ENCODE results near the gene FBLN7. TPM values are rescaled to one million over a fixed set of nuclear protein-coding genes. Genes with fewer than 3 reads are reported as not detected.

The FBLN7 gene
- total and polyA plus RNA-seq, 2 experiments from 2014 or later = 1.6 to 1.7 TPM

GRCh38 chr2:112195950-112196349 lies 57.8 kb downstream of the FBLN7 start:
- no peak for TF ChIP-seq EZH2 (IDR thresholded peaks at IDR 0.05; ENCODE audit: borderline replicate concordance)
- no peak for TF ChIP-seq EZH2phosphoT487 (IDR thresholded peaks at IDR 0.05; ENCODE audit: low read depth, severe bottlenecking, unreplicated experiment)
- TF ChIP-seq, protein P1, sequence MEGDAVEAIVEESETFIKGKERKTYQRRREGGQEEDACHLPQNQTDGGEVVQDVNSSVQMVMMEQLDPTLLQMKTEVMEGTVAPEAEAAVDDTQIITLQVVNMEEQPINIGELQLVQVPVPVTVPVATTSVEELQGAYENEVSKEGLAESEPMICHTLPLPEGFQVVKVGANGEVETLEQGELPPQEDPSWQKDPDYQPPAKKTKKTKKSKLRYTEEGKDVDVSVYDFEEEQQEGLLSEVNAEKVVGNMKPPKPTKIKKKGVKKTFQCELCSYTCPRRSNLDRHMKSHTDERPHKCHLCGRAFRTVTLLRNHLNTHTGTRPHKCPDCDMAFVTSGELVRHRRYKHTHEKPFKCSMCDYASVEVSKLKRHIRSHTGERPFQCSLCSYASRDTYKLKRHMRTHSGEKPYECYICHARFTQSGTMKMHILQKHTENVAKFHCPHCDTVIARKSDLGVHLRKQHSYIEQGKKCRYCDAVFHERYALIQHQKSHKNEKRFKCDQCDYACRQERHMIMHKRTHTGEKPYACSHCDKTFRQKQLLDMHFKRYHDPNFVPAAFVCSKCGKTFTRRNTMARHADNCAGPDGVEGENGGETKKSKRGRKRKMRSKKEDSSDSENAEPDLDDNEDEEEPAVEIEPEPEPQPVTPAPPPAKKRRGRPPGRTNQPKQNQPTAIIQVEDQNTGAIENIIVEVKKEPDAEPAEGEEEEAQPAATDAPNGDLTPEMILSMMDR (IDR thresholded peaks at IDR 0.05; ENCODE audit: poor library complexity) = no peak
- H3K36me3 ChIP-seq (replicated peaks; ENCODE audit: insufficient read depth, low read depth) = no peaks in the 10 kb centered on the region
- DNase-seq (ENCODE audit: low spot score) = no peak
- H3K27ac ChIP-seq = no peak overlapping the region
- no peaks in the 10 kb centered on the region for H3K79me2 ChIP-seq
- no peaks in the 10 kb centered on the region for H3K4me1 ChIP-seq (ENCODE audit: insufficient read depth)
- H2AFZ ChIP-seq = no peak overlapping the region
- no peaks in the 10 kb centered on the region for H3K9me3 ChIP-seq (ENCODE audit: low read depth)
- no peaks in the 10 kb centered on the region for H3K9me2 ChIP-seq (replicated peaks; ENCODE audit: insufficient read depth)
- no peaks in the 10 kb centered on the region for H3K27me3 ChIP-seq
- H4K20me1 ChIP-seq (ENCODE audit: insufficient read depth, poor library complexity, severe bottlenecking) = no peaks in the 10 kb centered on the region
- no peak overlapping the region for H3K4me3 ChIP-seq
- no peak overlapping the region for H3K4me2 ChIP-seq

DNA sequence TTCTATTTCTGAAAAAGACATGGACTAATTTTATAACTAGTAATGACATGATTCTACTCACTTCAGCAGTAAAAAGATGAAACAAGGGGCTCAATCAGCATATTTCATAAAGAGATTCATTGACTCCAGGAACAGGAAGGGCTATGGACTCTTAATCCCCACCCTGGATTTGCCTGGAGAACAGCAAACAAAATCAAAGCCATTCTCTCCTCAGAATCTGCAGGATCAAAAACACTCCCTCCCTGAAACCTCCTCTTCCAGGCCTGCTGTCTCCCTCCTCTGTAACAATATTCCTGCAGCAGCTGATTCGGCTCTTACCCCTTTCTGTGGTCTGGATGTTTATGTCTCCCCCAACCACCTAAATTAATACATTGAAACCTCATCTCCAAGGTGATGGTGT lies 59.7 kb downstream of the FBLN7 start:
- no peaks in the 10 kb centered on the region for H3K9me2 ChIP-seq (replicated peaks; ENCODE audit: insufficient read depth)
- H4K20me1 ChIP-seq (ENCODE audit: insufficient read depth, poor library complexity, severe bottlenecking) = no peaks in the 10 kb centered on the region
- H3K27me3 ChIP-seq = no peaks in the 10 kb centered on the region
- no peak overlapping the region for H3K27ac ChIP-seq
- H3K4me1 ChIP-seq (ENCODE audit: insufficient read depth) = no peaks in the 10 kb centered on the region
- no peaks in the 10 kb centered on the region for H3K9me3 ChIP-seq (ENCODE audit: low read depth)
- H3K36me3 ChIP-seq (replicated peaks; ENCODE audit: insufficient read depth, low read depth) = no peaks in the 10 kb centered on the region
- TF ChIP-seq EZH2phosphoT487 (IDR thresholded peaks at IDR 0.05; ENCODE audit: low read depth, severe bottlenecking, unreplicated experiment) = no peak
- no peak for TF ChIP-seq EZH2 (IDR thresholded peaks at IDR 0.05; ENCODE audit: borderline replicate concordance)
- TF ChIP-seq, protein P1 (IDR thresholded peaks at IDR 0.05; ENCODE audit: poor library complexity) = no peak
- no peak for DNase-seq (ENCODE audit: low spot score)
- H3K4me2 ChIP-seq = no peak overlapping the region
- WGBS (ENCODE audit: low lambda C conversion rate, missing lambda C conversion rate) = 15% methylated on average over 1 of the region's 1 CpG
- no peak overlapping the region for H3K4me3 ChIP-seq
- no peak overlapping the region for H2AFZ ChIP-seq
- H3K79me2 ChIP-seq = no peaks in the 10 kb centered on the region

- H3K4me1 ChIP-seq (ENCODE audit: insufficient read depth) = no peaks in the 10 kb centered on the region
- H3K4me3 ChIP-seq = no peak overlapping the region
- H3K79me2 ChIP-seq = no peaks in the 10 kb centered on the region
- DNase-seq (ENCODE audit: low spot score) = no peak
- TF ChIP-seq EZH2phosphoT487 (IDR thresholded peaks at IDR 0.05; ENCODE audit: low read depth, severe bottlenecking, unreplicated experiment) (no peak), EZH2 (IDR thresholded peaks at IDR 0.05; ENCODE audit: borderline replicate concordance) (no peak)
- TF ChIP-seq, protein P1 (IDR thresholded peaks at IDR 0.05; ENCODE audit: poor library complexity) = no peak
- no peaks in the 10 kb centered on the region for H4K20me1 ChIP-seq (ENCODE audit: insufficient read depth, poor library complexity, severe bottlenecking)
- no peaks in the 10 kb centered on the region for H3K9me3 ChIP-seq (ENCODE audit: low read depth)
- no peak overlapping the region for H3K27ac ChIP-seq
- H3K9me2 ChIP-seq (replicated peaks; ENCODE audit: insufficient read depth) = no peaks in the 10 kb centered on the region
- no peaks in the 10 kb centered on the region for H3K27me3 ChIP-seq
- no peaks in the 10 kb centered on the region for H3K36me3 ChIP-seq (replicated peaks; ENCODE audit: insufficient read depth, low read depth)
- H3K4me2 ChIP-seq = no peak overlapping the region
- H2AFZ ChIP-seq = no peak overlapping the region
These were observed 60.6 kb downstream of the FBLN7 start for GRCh38 chr2:112198780-112199179.

DNA sequence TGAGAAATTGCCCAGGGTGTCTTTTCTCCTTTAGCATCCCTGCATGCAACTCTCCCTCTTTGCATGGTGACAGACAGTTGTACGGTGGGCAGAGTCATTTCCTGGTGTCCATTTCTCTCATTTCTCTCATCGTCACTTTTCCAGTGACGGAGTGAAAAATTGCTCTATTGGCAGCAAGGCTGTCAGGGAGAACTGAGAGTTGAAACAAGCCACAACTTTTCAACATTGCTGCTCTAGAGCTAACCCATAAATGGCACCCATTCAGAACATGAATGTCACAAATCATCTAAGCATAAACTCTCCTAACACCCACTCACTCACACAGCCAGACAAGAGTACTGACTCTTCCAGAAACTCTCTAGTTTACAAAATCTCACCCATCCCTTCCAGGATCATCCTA lies 61.0 kb downstream of the FBLN7 start:
- H3K4me3 ChIP-seq = no peak overlapping the region
- 87% methylated on average over 3 of the region's 3 CpGs for WGBS (ENCODE audit: low lambda C conversion rate, missing lambda C conversion rate)
- no peaks in the 10 kb centered on the region for H3K27me3 ChIP-seq
- no peaks in the 10 kb centered on the region for H4K20me1 ChIP-seq (ENCODE audit: insufficient read depth, poor library complexity, severe bottlenecking)
- H3K9me2 ChIP-seq (replicated peaks; ENCODE audit: insufficient read depth) = no peaks in the 10 kb centered on the region
- H3K4me1 ChIP-seq (ENCODE audit: insufficient read depth) = no peaks in the 10 kb centered on the region
- DNase-seq (ENCODE audit: low spot score) = no peak
- H3K79me2 ChIP-seq = no peaks in the 10 kb centered on the region
- H2AFZ ChIP-seq = no peak overlapping the region
- TF ChIP-seq, protein P1 (IDR thresholded peaks at IDR 0.05; ENCODE audit: poor library complexity) = no peak
- TF ChIP-seq EZH2 (IDR thresholded peaks at IDR 0.05; ENCODE audit: borderline replicate concordance) (no peak), EZH2phosphoT487 (IDR thresholded peaks at IDR 0.05; ENCODE audit: low read depth, severe bottlenecking, unreplicated experiment) (no peak)
- H3K36me3 ChIP-seq (replicated peaks; ENCODE audit: insufficient read depth, low read depth) = no peaks in the 10 kb centered on the region
- H3K4me2 ChIP-seq = no peak overlapping the region
- no peak overlapping the region for H3K27ac ChIP-seq
- H3K9me3 ChIP-seq (ENCODE audit: low read depth) = no peaks in the 10 kb centered on the region

Data from hepatocyte (in vitro differentiated cells).